Neural crest cell (in vitro differentiated cells): ENCODE measurements around the gene IGF1. TPM values are rescaled to one million over a fixed set of nuclear protein-coding genes. Genes with fewer than 3 reads are reported as not detected.

Source experiments
- DNase-seq: peaks from one replicate; pipeline ENCODE4 v3.0.0; 2021; ENCODE audit warnings: low read depth, mixed read lengths, low spot score
- H3K27ac Mint-ChIP-seq: one replicate; pipeline ENCODE4 v1.8.0; 2021; ENCODE audit warnings: mild to moderate bottlenecking, mixed read lengths; ENCODE audit not compliant: unreplicated experiment
- H3K27me3 Mint-ChIP-seq: 2 replicates; pipeline ENCODE4 v1.8.0; 2021; ENCODE audit warnings: low read depth, mild to moderate bottlenecking, mixed read lengths
- H3K36me3 Mint-ChIP-seq: 2 replicates; pipeline ENCODE4 v1.8.0; 2021; ENCODE audit warnings: low read depth, mild to moderate bottlenecking, mixed read lengths
- H3K4me1 Mint-ChIP-seq: 2 replicates; pipeline ENCODE4 v1.8.0; 2021; ENCODE audit warnings: mixed read lengths
- H3K4me3 Mint-ChIP-seq: one replicate; pipeline ENCODE4 v1.8.0; 2021; ENCODE audit warnings: mild to moderate bottlenecking, mixed read lengths
- H3K9me3 Mint-ChIP-seq: 2 replicates; pipeline ENCODE4 v1.8.0; 2021; ENCODE audit warnings: mixed read lengths
- CTCF ChIP-seq: fragments of 200-600 bp; sonication (generic); conservative IDR thresholded peaks from 2 replicates; pipeline ENCODE4 v1.5.0; 2021; ENCODE audit warnings: antibody characterized with exemption, mild to moderate bottlenecking
- total RNA-seq: library from RNA; stranded (reverse); gene quantifications from 2 replicates; pipeline ENCODE4 v1.2.1, GENCODE V29; 2021

Gene IGF1
- total RNA-seq, 1 donor from 2014 or later = not detected

GRCh38 chr12:102507301-102507700, 26.9 kb upstream of the IGF1 start:
- Mint-ChIP-seq H3K27me3 (no peaks in the 10 kb centered on the region), H3K27ac (no peak overlapping the region), H3K9me3 (peaks cover 3% of the 10 kb centered on the region), H3K36me3 (peaks cover 3% of the 10 kb centered on the region), H3K4me1 (peaks cover 4% of the 10 kb centered on the region), H3K4me3 (no peak overlapping the region)
- TF ChIP-seq CTCF = no peak
- DNase-seq = no peak

DNA sequence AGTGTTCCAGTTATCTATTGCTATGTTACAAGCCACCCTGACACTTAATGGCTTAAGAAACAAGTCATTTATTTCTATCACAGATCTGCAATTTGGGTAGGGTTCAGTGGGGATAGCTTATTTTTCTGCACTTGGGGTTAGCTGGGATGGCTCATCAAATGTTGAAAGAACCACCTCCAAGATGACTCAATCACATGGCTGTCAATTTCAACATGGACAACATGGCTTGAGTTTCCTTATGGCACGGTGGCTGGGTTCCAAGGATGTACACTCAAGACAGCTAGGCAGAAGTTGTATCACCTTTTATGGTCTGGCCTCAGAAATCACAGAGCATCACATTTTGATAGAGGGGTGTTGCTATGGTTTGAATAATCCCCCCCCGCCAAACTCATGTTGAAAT, 24.5 kb upstream of the IGF1 start:
- TF ChIP-seq CTCF = no peak
- Mint-ChIP-seq H3K9me3 (peaks cover 3% of the 10 kb centered on the region), H3K36me3 (peaks cover 3% of the 10 kb centered on the region), H3K4me3 (no peak overlapping the region), H3K4me1 (no peaks in the 10 kb centered on the region), H3K27me3 (no peaks in the 10 kb centered on the region), H3K27ac (no peak overlapping the region)
- no peak for DNase-seq

DNA sequence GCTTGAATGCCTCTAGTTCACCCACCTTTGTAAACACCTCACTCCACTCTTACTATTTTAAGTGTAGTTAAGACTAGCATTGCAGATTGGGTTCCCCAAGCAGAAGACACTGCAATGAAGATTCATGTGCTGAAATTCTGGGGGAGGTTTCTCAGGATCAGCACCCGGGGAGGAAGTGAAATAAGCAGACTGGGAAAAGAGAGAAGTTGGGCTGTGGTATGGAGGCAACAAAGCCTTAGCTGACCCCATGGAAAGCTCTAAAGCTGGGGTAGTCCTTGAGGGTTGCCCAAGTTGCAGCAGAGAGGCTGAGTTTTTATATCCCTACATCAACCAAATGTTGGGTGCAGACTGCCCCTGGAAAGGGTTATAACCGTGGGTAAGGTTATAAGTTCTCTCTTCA, 23.9 kb upstream of the IGF1 start:
- H3K9me3 Mint-ChIP-seq = peaks cover 3% of the 10 kb centered on the region
- H3K27me3 Mint-ChIP-seq = no peaks in the 10 kb centered on the region
- H3K4me1 Mint-ChIP-seq = no peaks in the 10 kb centered on the region
- no peak overlapping the region for H3K4me3 Mint-ChIP-seq
- TF ChIP-seq CTCF = no peak
- H3K36me3 Mint-ChIP-seq = peaks cover 3% of the 10 kb centered on the region
- H3K27ac Mint-ChIP-seq = no peak overlapping the region
- no peak for DNase-seq

- no peak for TF ChIP-seq CTCF
- H3K36me3 Mint-ChIP-seq = peaks cover 3% of the 10 kb centered on the region
- peaks cover 3% of the 10 kb centered on the region for H3K9me3 Mint-ChIP-seq
- no peaks in the 10 kb centered on the region for H3K4me1 Mint-ChIP-seq
- no peak for DNase-seq
- no peak overlapping the region for H3K27ac Mint-ChIP-seq
- no peak overlapping the region for H3K4me3 Mint-ChIP-seq
- no peaks in the 10 kb centered on the region for H3K27me3 Mint-ChIP-seq
Measured at GRCh38 chr12:102503831-102504230, 23.5 kb upstream of the IGF1 start.

DNA sequence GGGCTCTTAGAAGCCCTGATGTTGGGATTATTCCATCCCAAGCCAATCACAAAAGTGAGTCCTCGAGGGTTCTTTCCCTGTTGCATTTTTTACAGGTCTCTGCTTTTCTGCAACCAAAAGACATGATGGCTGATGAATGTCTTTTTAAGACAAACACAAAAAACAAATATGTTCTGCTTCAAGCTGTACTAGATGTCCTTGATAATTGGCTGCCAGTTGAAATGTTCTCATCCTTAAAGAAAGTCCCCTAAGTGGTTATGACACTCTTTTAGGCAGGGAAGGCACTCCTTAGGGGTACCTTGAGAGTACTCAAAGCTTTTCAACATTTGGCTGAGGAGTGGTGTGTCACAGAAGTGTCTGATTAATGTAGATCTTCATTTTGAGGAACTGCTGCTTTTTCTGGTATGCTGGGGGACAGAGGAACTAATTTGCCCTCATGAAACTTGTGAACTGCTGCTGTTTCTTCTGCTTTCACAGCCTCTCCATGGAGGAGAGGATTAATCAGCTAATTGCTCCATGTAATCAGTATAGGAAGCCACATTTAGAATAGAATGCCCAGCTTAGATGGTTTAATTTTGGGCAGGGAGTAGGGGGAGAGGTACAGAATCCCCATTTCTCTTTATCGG, 22.8 kb upstream of the IGF1 start:
- peaks cover 3% of the 10 kb centered on the region for H3K9me3 Mint-ChIP-seq
- DNase-seq = no peak
- no peak overlapping the region for H3K4me3 Mint-ChIP-seq
- H3K4me1 Mint-ChIP-seq = no peaks in the 10 kb centered on the region
- H3K27me3 Mint-ChIP-seq = no peaks in the 10 kb centered on the region
- TF ChIP-seq CTCF = no peak
- H3K27ac Mint-ChIP-seq = no peak overlapping the region
- peaks cover 3% of the 10 kb centered on the region for H3K36me3 Mint-ChIP-seq
